H9 (cell line): Measurements from ENCODE around the gene FXYD6. TPM values are rescaled to one million over a fixed set of nuclear protein-coding genes. Genes with fewer than 3 reads are reported as not detected.

Experiments used
- DNase-seq: peaks from one replicate; pipeline ENCODE4 v3.0.0-alpha.2; 2017
- H2AFZ ChIP-seq: one replicate; pipeline ENCODE4 v1.6.1; 2013; ENCODE audit warnings: mild to moderate bottlenecking, low read length, control low read depth, moderate library complexity
- H2AK5ac ChIP-seq: 2 replicates; pipeline ENCODE4 v1.6.1; 2013; ENCODE audit warnings: low read length, control low read depth, mixed read lengths; ENCODE audit not compliant: insufficient read length
- H2BK120ac ChIP-seq: one replicate; pipeline ENCODE4 v1.6.1; 2013; ENCODE audit warnings: low read depth, mild to moderate bottlenecking, low read length, control low read depth, inconsistent platforms; ENCODE audit not compliant: poor library complexity, severe bottlenecking
- H2BK12ac ChIP-seq: 2 replicates; pipeline ENCODE4 v1.6.1; 2013; ENCODE audit warnings: low read length, control low read depth, mixed read lengths, low read depth; ENCODE audit not compliant: insufficient read length
- H2BK15ac ChIP-seq: 2 replicates; pipeline ENCODE4 v1.6.1; 2013; ENCODE audit warnings: low read depth, low read length, control low read depth
- H2BK20ac ChIP-seq: one replicate; pipeline ENCODE4 v1.6.1; 2013; ENCODE audit warnings: low read depth, mild to moderate bottlenecking, low read length, control low read depth, inconsistent platforms; ENCODE audit not compliant: poor library complexity, severe bottlenecking
- H2BK5ac ChIP-seq: 2 replicates; pipeline ENCODE4 v1.6.1; 2013; ENCODE audit warnings: low read length, control low read depth, mixed read lengths; ENCODE audit not compliant: insufficient read length
- H3K14ac ChIP-seq: 2 replicates; pipeline ENCODE4 v1.6.1; 2013; ENCODE audit warnings: low read length, control low read depth; ENCODE audit not compliant: insufficient read depth
- H3K18ac ChIP-seq: 2 replicates; pipeline ENCODE4 v1.6.1; 2013; ENCODE audit warnings: low read depth, mild to moderate bottlenecking, mixed read lengths, low read length, control low read depth; ENCODE audit not compliant: insufficient read length
- H3K23ac ChIP-seq: 2 replicates; pipeline ENCODE4 v1.6.1; 2013; ENCODE audit warnings: low read length, control low read depth, mixed read lengths, low read depth; ENCODE audit not compliant: insufficient read length
- H3K23me2 ChIP-seq: 2 replicates; pipeline ENCODE4 v1.6.1; 2013; ENCODE audit warnings: low read depth, mild to moderate bottlenecking, mixed read lengths, low read length, control low read depth; ENCODE audit not compliant: insufficient read length, poor library complexity, severe bottlenecking
- H3K27ac ChIP-seq: 2 replicates; pipeline ENCODE4 v1.5.1; 2013; ENCODE audit warnings: low read length, control low read depth, mixed read lengths, low read depth; ENCODE audit not compliant: insufficient read length
- H3K27me3 ChIP-seq: 2 replicates; pipeline ENCODE4 v1.6.1; 2013; ENCODE audit warnings: low read length, control low read depth, inconsistent platforms; ENCODE audit not compliant: insufficient read depth
- H3K4ac ChIP-seq: 2 replicates; pipeline ENCODE4 v1.6.1; 2013; ENCODE audit warnings: low read depth, mild to moderate bottlenecking, control low read depth, inconsistent platforms, low read length, moderate library complexity
- H3K4me1 ChIP-seq: 2 replicates; pipeline ENCODE4 v1.6.1; 2013; ENCODE audit warnings: low read length, control low read depth, inconsistent platforms; ENCODE audit not compliant: insufficient read depth
- H3K4me2 ChIP-seq: 2 replicates; pipeline ENCODE4 v1.6.1; 2013; ENCODE audit warnings: low read length, control low read depth, mixed read lengths; ENCODE audit not compliant: insufficient read length, insufficient read depth
- H3K56ac ChIP-seq: 2 replicates; pipeline ENCODE4 v1.6.1; 2013; ENCODE audit warnings: low read depth, mild to moderate bottlenecking, mixed read lengths, low read length, control low read depth; ENCODE audit not compliant: insufficient read length
- H3K79me1 ChIP-seq: 2 replicates; pipeline ENCODE4 v1.6.1; 2013; ENCODE audit warnings: low read depth, mild to moderate bottlenecking, moderate library complexity, low read length, control low read depth, inconsistent platforms; ENCODE audit not compliant: insufficient read depth, poor library complexity, severe bottlenecking
- H3K79me2 ChIP-seq: 2 replicates; pipeline ENCODE4 v1.6.1; 2013; ENCODE audit warnings: low read length, control low read depth, inconsistent platforms; ENCODE audit not compliant: insufficient read depth
- H3K9ac ChIP-seq: 2 replicates; pipeline ENCODE4 v1.6.1; 2013; ENCODE audit warnings: low read length, control low read depth, mixed read lengths; ENCODE audit not compliant: insufficient read length; ENCODE audit errors: extremely low read depth
- H3K9me3 ChIP-seq: one replicate; pipeline ENCODE4 v1.6.1; 2013; ENCODE audit warnings: low read depth, low read length, inconsistent platforms; ENCODE audit not compliant: control insufficient read depth
- H3T11ph ChIP-seq: one replicate; pipeline ENCODE4 v1.6.1; 2013; ENCODE audit warnings: mild to moderate bottlenecking, low read length, control low read depth, inconsistent platforms
- H4K20me1 ChIP-seq: one replicate; pipeline ENCODE4 v1.6.1; 2013; ENCODE audit not compliant: control insufficient read depth, insufficient read length, insufficient read depth
- H4K5ac ChIP-seq: 2 replicates; pipeline ENCODE4 v1.6.1; 2013; ENCODE audit warnings: low read depth, mild to moderate bottlenecking, mixed read lengths, low read length, control low read depth; ENCODE audit not compliant: insufficient read length
- H4K8ac ChIP-seq: replicated peaks from 2 replicates; pipeline ENCODE4 v1.6.1; 2013; ENCODE audit warnings: low read length, control low read depth, mixed read lengths, low read depth; ENCODE audit not compliant: insufficient read length
- H4K91ac ChIP-seq: 2 replicates; pipeline ENCODE4 v1.6.1; 2013; ENCODE audit warnings: low read depth, mild to moderate bottlenecking, moderate library complexity, mixed read lengths, low read length, control low read depth; ENCODE audit not compliant: insufficient read length
- H3K27ac Mint-ChIP-seq, 3 experiments: 2 replicates in 2 of 3; 3 replicates in 1 of 3; pipeline ENCODE4 v1.8.0; 2020 to 2021; ENCODE audit warnings: mixed read lengths in 3 of 3, mild to moderate bottlenecking in 1 of 3, moderate library complexity in 1 of 3
- H3K27me3 Mint-ChIP-seq: 2 replicates; pipeline ENCODE4 v1.8.0; 2021; ENCODE audit warnings: low read depth, mild to moderate bottlenecking, moderate library complexity, mixed read lengths
- H3K36me3 Mint-ChIP-seq, 3 experiments: 2 replicates in 2 of 3; 3 replicates in 1 of 3; pipeline ENCODE4 v1.8.0; 2020 to 2021; ENCODE audit warnings: low read depth in 3 of 3, mixed read lengths in 3 of 3; ENCODE audit not compliant: insufficient read depth in 1 of 3
- H3K4me1 Mint-ChIP-seq, 2 experiments: 2 replicates each; pipeline ENCODE4 v1.8.0; 2020; ENCODE audit warnings: mixed read lengths in 2 of 2
- H3K4me3 Mint-ChIP-seq, 2 experiments: 2 replicates in 1 of 2; 3 replicates in 1 of 2; pipeline ENCODE4 v1.8.0; 2020 to 2021; ENCODE audit warnings: mild to moderate bottlenecking in 2 of 2, mixed read lengths in 2 of 2, moderate library complexity in 1 of 2
- H3K9me3 Mint-ChIP-seq, 2 experiments: 2 replicates in 1 of 2; 3 replicates in 1 of 2; pipeline ENCODE4 v1.8.0; 2020; ENCODE audit warnings: mild to moderate bottlenecking in 2 of 2, mixed read lengths in 2 of 2, moderate library complexity in 1 of 2
- WGBS: extraction: QIAGEN DNeasy Blood & Tissue Kit; methylation state at CpG from one replicate; pipeline ENCODE4 v1.1.7; 2013; ENCODE audit warnings: missing lambda C conversion rate, low lambda C conversion rate, mixed read lengths; ENCODE audit not compliant: insufficient read length; ENCODE audit errors: extremely low coverage; 5-methylcytosine and 5-hydroxymethylcytosine counted together
- total RNA-seq: library from RNA; stranded (reverse); gene quantifications from 2 replicates; pipeline ENCODE4 v1.2.1, GENCODE V29; 2021
- TF ChIP-seq, protein P1 (sequence below): fragments of 200-600 bp; sonication (generic); conservative IDR thresholded peaks from 3 replicates; pipeline ENCODE4 v1.8.0; 2021; ENCODE audit warnings: antibody characterized with exemption, mild to moderate bottlenecking

The FXYD6 gene
- total RNA-seq, 1 experiment from 2014 or later = 18.3 TPM

DNA sequence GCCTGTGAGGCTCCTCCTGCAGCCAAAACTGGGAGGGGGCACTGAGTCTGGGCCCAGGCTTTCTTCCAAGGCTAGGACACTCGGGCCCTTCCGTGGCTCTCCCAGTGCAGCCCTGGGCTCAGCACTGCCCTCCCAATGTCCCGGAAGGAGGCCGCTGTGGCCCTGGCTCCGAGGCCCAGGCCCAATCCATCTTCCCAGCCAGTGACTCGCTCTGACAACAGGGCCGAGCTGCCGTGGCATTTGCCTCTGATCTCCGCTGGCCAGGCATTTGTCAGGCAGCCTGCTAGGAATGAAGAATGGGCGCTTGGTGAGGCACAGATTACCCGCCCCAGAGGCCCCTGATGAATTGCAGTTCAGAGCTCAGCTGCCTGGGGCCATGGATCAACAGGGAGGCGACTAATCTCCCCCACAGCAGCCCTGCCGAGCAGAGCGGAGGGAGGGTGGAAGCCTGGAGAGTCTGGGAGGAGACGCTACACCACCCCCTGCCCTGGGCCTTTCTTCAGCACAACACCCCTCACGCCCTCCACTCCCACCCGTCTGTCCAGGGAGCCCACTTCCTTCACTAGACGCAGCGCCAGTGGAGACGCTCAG is 60.2 kb downstream of the FXYD6 start:
- peak; percentile 70 for DNase-seq
- no peak overlapping the region; a peak in 2 of 5 replicates for H3K4me3 Mint-ChIP-seq
- H3K27ac Mint-ChIP-seq = peak overlapping the region in 2 of 3 experiments; percentile 52 to 89; a peak in 3 of 7 replicates
- Histone ChIP-seq H2AK5ac (no peak overlapping the region), H2BK5ac (no peak overlapping the region), H2AFZ (no peak overlapping the region), H3K14ac (peak overlapping the region; percentile 64), H3K4me1 (no peaks in the 10 kb centered on the region; the same call in 1 of the 2 replicates), H3K9me3 (no peaks in the 10 kb centered on the region), H3K56ac (no peak overlapping the region), H3K4ac (no peak overlapping the region), H2BK12ac (no peak overlapping the region), H4K8ac (no peak overlapping the region), H3K79me2 (no peaks in the 10 kb centered on the region), H3K23ac (no peak overlapping the region), H2BK120ac (no peak overlapping the region), H4K20me1 (no peaks in the 10 kb centered on the region), H3K4me2 (no peak overlapping the region), H3K18ac (no peak overlapping the region), H2BK20ac (peak overlapping the region; percentile 12), H3K9ac (no peak overlapping the region), H4K91ac (peak overlapping the region; percentile 27), H3K23me2 (peaks cover 3% of the 10 kb centered on the region), H4K5ac (no peak overlapping the region), H3K27me3 (no peaks in the 10 kb centered on the region), H3K27ac (no peak overlapping the region), H3K79me1 (no peaks in the 10 kb centered on the region), H2BK15ac (no peak overlapping the region), H3T11ph (no peak overlapping the region)
- no CpG with 5 or more reads among the region's 20 CpGs for WGBS
- H3K27me3 Mint-ChIP-seq = peaks cover 6% of the 10 kb centered on the region; the same call in 1 of the 2 replicates
- H3K36me3 Mint-ChIP-seq = no peaks in the 10 kb centered on the region
- peaks cover 58 to 66% of the 10 kb centered on the region in 2 experiments for H3K4me1 Mint-ChIP-seq
- no peaks in the 10 kb centered on the region; a peak in 1 of 5 replicates for H3K9me3 Mint-ChIP-seq
- TF ChIP-seq, protein P1, sequence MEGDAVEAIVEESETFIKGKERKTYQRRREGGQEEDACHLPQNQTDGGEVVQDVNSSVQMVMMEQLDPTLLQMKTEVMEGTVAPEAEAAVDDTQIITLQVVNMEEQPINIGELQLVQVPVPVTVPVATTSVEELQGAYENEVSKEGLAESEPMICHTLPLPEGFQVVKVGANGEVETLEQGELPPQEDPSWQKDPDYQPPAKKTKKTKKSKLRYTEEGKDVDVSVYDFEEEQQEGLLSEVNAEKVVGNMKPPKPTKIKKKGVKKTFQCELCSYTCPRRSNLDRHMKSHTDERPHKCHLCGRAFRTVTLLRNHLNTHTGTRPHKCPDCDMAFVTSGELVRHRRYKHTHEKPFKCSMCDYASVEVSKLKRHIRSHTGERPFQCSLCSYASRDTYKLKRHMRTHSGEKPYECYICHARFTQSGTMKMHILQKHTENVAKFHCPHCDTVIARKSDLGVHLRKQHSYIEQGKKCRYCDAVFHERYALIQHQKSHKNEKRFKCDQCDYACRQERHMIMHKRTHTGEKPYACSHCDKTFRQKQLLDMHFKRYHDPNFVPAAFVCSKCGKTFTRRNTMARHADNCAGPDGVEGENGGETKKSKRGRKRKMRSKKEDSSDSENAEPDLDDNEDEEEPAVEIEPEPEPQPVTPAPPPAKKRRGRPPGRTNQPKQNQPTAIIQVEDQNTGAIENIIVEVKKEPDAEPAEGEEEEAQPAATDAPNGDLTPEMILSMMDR = no peak
